GM13977 (cell line): ENCODE data around the gene ZAR1.

Experiments
- DNase-seq: peaks from one replicate; pipeline ENCODE4 v3.0.0; 2012; ENCODE audit warnings: low spot score
- in situ Hi-C: fragments of 300-500 bp; cut with MboI; formaldehyde crosslinking; loops from one replicate; pipeline ENCODE4 v1.12.0; 2022; ENCODE audit warnings: low sequenced_read_pairs, low pct_unique_long_range_greater_than_20kb, mixed read lengths, inconsistent platforms; ENCODE audit not compliant: unreplicated experiment
- TF ChIP-seq, protein P1 (sequence below): IDR thresholded peaks from 2 replicates; pipeline ENCODE4 v1.5.1; 2012; ENCODE audit warnings: mild to moderate bottlenecking, control low read depth; ENCODE audit not compliant: insufficient read depth; ENCODE audit errors: extremely low read depth, missing control alignments

ZAR1 gene

GRCh38 chr4:48461000-48461399 is 29.1 kb upstream of the ZAR1 start:
- TF ChIP-seq, protein P1, sequence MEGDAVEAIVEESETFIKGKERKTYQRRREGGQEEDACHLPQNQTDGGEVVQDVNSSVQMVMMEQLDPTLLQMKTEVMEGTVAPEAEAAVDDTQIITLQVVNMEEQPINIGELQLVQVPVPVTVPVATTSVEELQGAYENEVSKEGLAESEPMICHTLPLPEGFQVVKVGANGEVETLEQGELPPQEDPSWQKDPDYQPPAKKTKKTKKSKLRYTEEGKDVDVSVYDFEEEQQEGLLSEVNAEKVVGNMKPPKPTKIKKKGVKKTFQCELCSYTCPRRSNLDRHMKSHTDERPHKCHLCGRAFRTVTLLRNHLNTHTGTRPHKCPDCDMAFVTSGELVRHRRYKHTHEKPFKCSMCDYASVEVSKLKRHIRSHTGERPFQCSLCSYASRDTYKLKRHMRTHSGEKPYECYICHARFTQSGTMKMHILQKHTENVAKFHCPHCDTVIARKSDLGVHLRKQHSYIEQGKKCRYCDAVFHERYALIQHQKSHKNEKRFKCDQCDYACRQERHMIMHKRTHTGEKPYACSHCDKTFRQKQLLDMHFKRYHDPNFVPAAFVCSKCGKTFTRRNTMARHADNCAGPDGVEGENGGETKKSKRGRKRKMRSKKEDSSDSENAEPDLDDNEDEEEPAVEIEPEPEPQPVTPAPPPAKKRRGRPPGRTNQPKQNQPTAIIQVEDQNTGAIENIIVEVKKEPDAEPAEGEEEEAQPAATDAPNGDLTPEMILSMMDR: no peak
- DNase-seq: no peak
- in situ Hi-C loops: no loop called here

GRCh38 chr4:48462363-48462762 is 27.7 kb upstream of the ZAR1 start:
- no peak for DNase-seq
- TF ChIP-seq, protein P1: no peak
- in situ Hi-C loops: no loop called here

- TF ChIP-seq, protein P1: no peak
- no peak for DNase-seq
- in situ Hi-C loops: no loop called here
These were observed 22.6 kb upstream of the ZAR1 start for GRCh38 chr4:48467442-48467841.

DNA sequence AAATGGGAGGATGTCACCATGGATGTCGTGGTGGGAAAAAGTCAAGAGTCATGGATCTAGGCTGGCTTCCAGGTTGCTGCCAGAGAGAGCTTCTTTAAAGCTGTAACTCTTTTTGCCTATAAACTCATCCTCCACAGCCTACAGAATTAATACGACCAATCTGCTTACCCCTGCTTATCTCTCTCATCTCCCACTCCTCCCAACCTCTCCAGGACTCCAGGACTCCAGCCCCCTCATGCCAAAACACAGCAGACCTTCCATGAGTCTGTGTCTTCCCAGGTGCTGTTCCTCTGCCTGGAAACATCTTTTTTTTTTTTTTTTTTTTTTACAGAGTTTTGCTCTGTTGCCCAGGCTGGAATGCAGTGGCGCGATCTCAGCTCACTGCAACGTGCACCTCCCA is 22.2 kb upstream of the ZAR1 start:
- TF ChIP-seq, protein P1: no peak
- in situ Hi-C loops: no loop called here
- no peak for DNase-seq

- TF ChIP-seq, protein P1: no peak
- in situ Hi-C loops: no loop called here
- no peak for DNase-seq
These were observed 19.9 kb upstream of the ZAR1 start for GRCh38 chr4:48470137-48470536.

- no peak for DNase-seq
- TF ChIP-seq, protein P1: no peak
- in situ Hi-C loops: no loop called here
These were observed 19.5 kb upstream of the ZAR1 start for GRCh38 chr4:48470570-48470969.

DNA sequence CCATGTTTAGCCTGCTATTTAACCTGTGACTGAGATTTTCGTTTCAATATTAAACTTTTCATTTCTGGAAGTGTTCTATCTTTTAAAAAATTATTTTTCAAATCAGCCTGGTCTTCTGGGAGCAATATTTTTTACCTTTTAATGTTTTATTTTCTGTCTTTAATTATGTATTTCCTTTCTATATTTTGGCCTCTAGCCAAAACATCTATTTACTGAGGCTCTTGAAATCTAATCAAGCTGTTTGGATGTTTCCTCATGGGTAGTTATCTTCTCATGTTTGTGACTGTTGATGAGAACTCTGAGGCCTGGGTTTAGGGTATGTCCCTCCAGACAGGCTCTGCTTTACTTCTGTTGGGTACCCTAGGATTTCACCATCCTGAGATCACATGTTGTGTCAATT is 17.3 kb upstream of the ZAR1 start:
- in situ Hi-C loops: no loop called here

More for the DNA sequence above, 17.3 kb upstream of the ZAR1 start:
- TF ChIP-seq, protein P1: no peak
- DNase-seq: no peak
